HepG2 (cell line): ENCODE data around the gene KIF26B.

Experiments used
- ADNP ChIP-seq: sonication (generic); formaldehyde crosslinking; IDR thresholded peaks from 2 replicates; pipeline ENCODE4 v1.4.0; 2020; ENCODE audit warnings: missing genetic modification reagents
- AKAP8 ChIP-seq: sonication (generic); formaldehyde crosslinking; IDR thresholded peaks from 2 replicates; pipeline ENCODE4 v1.5.1; 2020; ENCODE audit warnings: mild to moderate bottlenecking, missing genetic modification reagents
- EP300 ChIP-seq, 3 experiments: sonication (generic) in 1 of 3; formaldehyde crosslinking in 1 of 3; IDR thresholded peaks; 2 replicates each; pipeline versions ENCODE4 v1.5.1 to v1.6.1; 2011 to 2020; ENCODE audit warnings: low read depth in 2 of 3, low read length in 2 of 3, borderline replicate concordance in 1 of 3, improper control_type of control experiment in 1 of 3, mild to moderate bottlenecking in 1 of 3, missing genetic modification reagents in 1 of 3, moderate library complexity in 1 of 3
- EZH2 ChIP-seq: conservative IDR thresholded peaks from 2 replicates; pipeline ENCODE4 v1.6.1; 2012; ENCODE audit warnings: mild to moderate bottlenecking, low read depth, low read length, moderate library complexity
- IRX3 ChIP-seq: sonication (generic); formaldehyde crosslinking; IDR thresholded peaks from 2 replicates; pipeline ENCODE4 v1.8.1; 2023; ENCODE audit warnings: mild to moderate bottlenecking, low read depth, missing genetic modification reagents, borderline replicate concordance
- PITX1 ChIP-seq: sonication (generic); formaldehyde crosslinking; IDR thresholded peaks from 2 replicates; pipeline ENCODE4 v1.5.1; 2020; ENCODE audit warnings: mild to moderate bottlenecking, missing genetic modification reagents
- REXO4 ChIP-seq: sonication (generic); formaldehyde crosslinking; IDR thresholded peaks from 2 replicates; pipeline ENCODE4 v1.8.0; 2022; ENCODE audit warnings: missing genetic modification reagents, mild to moderate bottlenecking, borderline replicate concordance

- TF ChIP-seq AKAP8 (CRISPR knock-in tag), result no peak
- TF ChIP-seq PITX1 (CRISPR knock-in tag), result no peak
- TF ChIP-seq REXO4, result no peak
- TF ChIP-seq IRX3 (CRISPR knock-in tag), result no peak
- TF ChIP-seq EZH2, result no peak
- no peak for TF ChIP-seq ADNP (CRISPR knock-in tag)
- TF ChIP-seq EP300 (IDR thresholded peaks at IDR 0.05; ENCODE audit: low read depth in 2 of 2, low read length in 2 of 2), result no peak
- no peak for TF ChIP-seq EP300 (CRISPR knock-in tag; IDR thresholded peaks at IDR 0.05; ENCODE audit: borderline replicate concordance)
Observed at GRCh38 chr1:245440922-245441321, 286.1 kb downstream of the KIF26B start.
